GM23338 (cell line): Measurements from ENCODE around the gene IDNK.

Source experiments
- CREB1 ChIP-seq: fragments of 250-450 bp; sonication (Bioruptor Pico); IDR thresholded peaks from 2 replicates; pipeline ENCODE4 v1.5.0; 2020; ENCODE audit warnings: low read depth, mild to moderate bottlenecking, moderate library complexity
- CTCF ChIP-seq, 2 experiments: fragments of 200-600 bp in 1 of 2; sonication (generic) in 1 of 2; conservative IDR thresholded peaks; 2 replicates each; pipeline versions ENCODE4 v1.5.1 to v1.6.1; 2016 to 2017; ENCODE audit warnings: antibody characterized with exemption in 2 of 2, low read depth in 2 of 2, mild to moderate bottlenecking in 2 of 2, moderate library complexity in 1 of 2
- EZH2 ChIP-seq: fragments of 200-600 bp; sonication (generic); IDR thresholded peaks from one replicate; pipeline ENCODE4 v1.8.0; 2017; ENCODE audit warnings: antibody characterized with exemption, mild to moderate bottlenecking, low read depth; ENCODE audit not compliant: unreplicated experiment
- ZNF331 ChIP-seq: fragments of 250-450 bp; sonication (Bioruptor Pico); IDR thresholded peaks from 2 replicates; pipeline ENCODE4 v1.5.0; 2020; ENCODE audit warnings: low read depth, mild to moderate bottlenecking, moderate library complexity

GRCh38 chr9:83582029-83582428 is 40.9 kb upstream of the IDNK start:
- no peak for TF ChIP-seq CTCF (conservative IDR thresholded peaks at IDR 0.05; ENCODE audit: low read depth in 2 of 2)
- TF ChIP-seq CREB1, result no peak
- TF ChIP-seq EZH2, result no peak
- TF ChIP-seq ZNF331 (CRISPR knock-in tag), result no peak
